Measurements from ENCODE around the gene CLEC16A. TPM values are rescaled to one million over a fixed set of nuclear protein-coding genes. Genes with fewer than 3 reads are reported as not detected.
A peak's percentile ranks its signal among the peaks of the same experiment; 100 is the strongest.

The CLEC16A gene
- total and polyA plus RNA-seq, 2 experiments from 2014 or later = 9.9 to 24.1 TPM

DNA sequence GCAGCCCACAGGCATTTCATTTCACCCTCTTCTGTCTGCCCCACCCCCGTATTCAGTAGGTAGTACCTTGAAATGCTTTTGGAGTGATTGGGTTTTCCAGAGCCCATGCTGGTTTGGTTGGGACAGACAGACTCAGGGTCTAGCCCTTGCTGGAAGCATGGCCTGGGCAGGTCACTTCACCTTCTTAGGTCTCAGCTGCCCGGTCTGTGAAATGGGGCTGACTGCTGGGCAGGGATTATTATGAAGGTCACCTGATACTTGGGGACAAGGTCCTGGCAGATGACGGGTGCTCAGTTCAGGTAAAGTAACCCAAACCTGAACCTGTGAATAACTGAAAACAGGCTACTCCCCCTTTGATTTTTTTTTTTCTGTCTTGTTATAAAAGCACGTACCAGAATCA lies 116.0 kb downstream of the CLEC16A start:
- H2AFZ ChIP-seq = no peak overlapping the region
- H3K9me3 Mint-ChIP-seq = no peaks in the 10 kb centered on the region
- ATAC-seq = no peak

DNA sequence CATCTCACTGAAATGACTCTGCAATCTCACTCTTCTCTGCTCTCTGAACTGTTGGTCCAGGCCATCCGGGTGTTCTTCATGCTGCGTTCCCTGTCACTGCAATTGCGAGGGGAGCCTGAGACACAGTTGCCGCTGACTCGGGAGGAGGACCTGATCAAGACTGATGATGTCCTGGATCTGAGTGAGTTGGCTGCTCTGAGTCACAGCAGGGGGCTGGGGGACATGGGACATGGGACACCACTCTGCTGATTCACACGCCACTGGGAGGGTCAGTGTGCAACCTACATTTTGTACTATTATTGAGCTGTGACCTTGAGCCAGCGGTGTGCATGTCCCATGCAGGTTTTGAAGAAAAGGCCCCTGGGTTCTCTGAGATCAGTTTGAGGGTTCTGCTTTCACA lies 116.5 kb downstream of the CLEC16A start:
- Histone ChIP-seq H3K27me3 (ENCODE audit: insufficient read depth) (no peaks in the 10 kb centered on the region), H3F3A (replicated peaks; ENCODE audit: low read depth) (no peaks in the 10 kb centered on the region), H4K20me1 (replicated peaks; ENCODE audit: insufficient read depth) (no peaks in the 10 kb centered on the region), H2AFZ (no peak overlapping the region), H3K4me2 (no peak overlapping the region), H3K36me3 (ENCODE audit: insufficient read depth) (no peaks in the 10 kb centered on the region), H3K4me3 (no peak overlapping the region), H3K4me1 (ENCODE audit: insufficient read depth) (no peaks in the 10 kb centered on the region), H3K79me2 (replicated peaks; ENCODE audit: insufficient read depth) (no peaks in the 10 kb centered on the region), H3K9me2 (ENCODE audit: insufficient read depth) (no peaks in the 10 kb centered on the region), H3K27ac (ENCODE audit: low read depth) (no peak overlapping the region)
- Mint-ChIP-seq H3K36me3 (ENCODE audit: low read depth) (no peaks in the 10 kb centered on the region), H3K27ac (peak overlapping the region; percentile 46; the same call in 1 of the 2 replicates), H3K4me3 (no peak overlapping the region), H3K9me3 (no peaks in the 10 kb centered on the region), H3K4me1 (peaks cover 8% of the 10 kb centered on the region), H3K27me3 (ENCODE audit: insufficient read depth, low read depth, poor library complexity) (peaks cover 3% of the 10 kb centered on the region)
- TF ChIP-seq EZH2phosphoT487 (IDR thresholded peaks at IDR 0.05; ENCODE audit: unreplicated experiment) (no peak), ZNF114 (CRISPR knock-in tag; IDR thresholded peaks at IDR 0.05) (no peak), ZNF331 (CRISPR knock-in tag; IDR thresholded peaks at IDR 0.05; ENCODE audit: low read depth) (no peak), POLR2AphosphoS5 (IDR thresholded peaks at IDR 0.05; ENCODE audit: low read depth) (no peak), CREB1 (CRISPR knock-in tag; IDR thresholded peaks at IDR 0.05; ENCODE audit: low read depth) (no peak), STAT1 (IDR thresholded peaks at IDR 0.05; ENCODE audit: unreplicated experiment) (no peak), EZH2 (IDR thresholded peaks at IDR 0.05; ENCODE audit: low read depth, unreplicated experiment) (no peak)
- TF ChIP-seq, protein P1, sequence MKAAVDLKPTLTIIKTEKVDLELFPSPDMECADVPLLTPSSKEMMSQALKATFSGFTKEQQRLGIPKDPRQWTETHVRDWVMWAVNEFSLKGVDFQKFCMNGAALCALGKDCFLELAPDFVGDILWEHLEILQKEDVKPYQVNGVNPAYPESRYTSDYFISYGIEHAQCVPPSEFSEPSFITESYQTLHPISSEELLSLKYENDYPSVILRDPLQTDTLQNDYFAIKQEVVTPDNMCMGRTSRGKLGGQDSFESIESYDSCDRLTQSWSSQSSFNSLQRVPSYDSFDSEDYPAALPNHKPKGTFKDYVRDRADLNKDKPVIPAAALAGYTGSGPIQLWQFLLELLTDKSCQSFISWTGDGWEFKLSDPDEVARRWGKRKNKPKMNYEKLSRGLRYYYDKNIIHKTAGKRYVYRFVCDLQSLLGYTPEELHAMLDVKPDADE (IDR thresholded peaks at IDR 0.05) = no peak
- TF ChIP-seq, protein P2, sequence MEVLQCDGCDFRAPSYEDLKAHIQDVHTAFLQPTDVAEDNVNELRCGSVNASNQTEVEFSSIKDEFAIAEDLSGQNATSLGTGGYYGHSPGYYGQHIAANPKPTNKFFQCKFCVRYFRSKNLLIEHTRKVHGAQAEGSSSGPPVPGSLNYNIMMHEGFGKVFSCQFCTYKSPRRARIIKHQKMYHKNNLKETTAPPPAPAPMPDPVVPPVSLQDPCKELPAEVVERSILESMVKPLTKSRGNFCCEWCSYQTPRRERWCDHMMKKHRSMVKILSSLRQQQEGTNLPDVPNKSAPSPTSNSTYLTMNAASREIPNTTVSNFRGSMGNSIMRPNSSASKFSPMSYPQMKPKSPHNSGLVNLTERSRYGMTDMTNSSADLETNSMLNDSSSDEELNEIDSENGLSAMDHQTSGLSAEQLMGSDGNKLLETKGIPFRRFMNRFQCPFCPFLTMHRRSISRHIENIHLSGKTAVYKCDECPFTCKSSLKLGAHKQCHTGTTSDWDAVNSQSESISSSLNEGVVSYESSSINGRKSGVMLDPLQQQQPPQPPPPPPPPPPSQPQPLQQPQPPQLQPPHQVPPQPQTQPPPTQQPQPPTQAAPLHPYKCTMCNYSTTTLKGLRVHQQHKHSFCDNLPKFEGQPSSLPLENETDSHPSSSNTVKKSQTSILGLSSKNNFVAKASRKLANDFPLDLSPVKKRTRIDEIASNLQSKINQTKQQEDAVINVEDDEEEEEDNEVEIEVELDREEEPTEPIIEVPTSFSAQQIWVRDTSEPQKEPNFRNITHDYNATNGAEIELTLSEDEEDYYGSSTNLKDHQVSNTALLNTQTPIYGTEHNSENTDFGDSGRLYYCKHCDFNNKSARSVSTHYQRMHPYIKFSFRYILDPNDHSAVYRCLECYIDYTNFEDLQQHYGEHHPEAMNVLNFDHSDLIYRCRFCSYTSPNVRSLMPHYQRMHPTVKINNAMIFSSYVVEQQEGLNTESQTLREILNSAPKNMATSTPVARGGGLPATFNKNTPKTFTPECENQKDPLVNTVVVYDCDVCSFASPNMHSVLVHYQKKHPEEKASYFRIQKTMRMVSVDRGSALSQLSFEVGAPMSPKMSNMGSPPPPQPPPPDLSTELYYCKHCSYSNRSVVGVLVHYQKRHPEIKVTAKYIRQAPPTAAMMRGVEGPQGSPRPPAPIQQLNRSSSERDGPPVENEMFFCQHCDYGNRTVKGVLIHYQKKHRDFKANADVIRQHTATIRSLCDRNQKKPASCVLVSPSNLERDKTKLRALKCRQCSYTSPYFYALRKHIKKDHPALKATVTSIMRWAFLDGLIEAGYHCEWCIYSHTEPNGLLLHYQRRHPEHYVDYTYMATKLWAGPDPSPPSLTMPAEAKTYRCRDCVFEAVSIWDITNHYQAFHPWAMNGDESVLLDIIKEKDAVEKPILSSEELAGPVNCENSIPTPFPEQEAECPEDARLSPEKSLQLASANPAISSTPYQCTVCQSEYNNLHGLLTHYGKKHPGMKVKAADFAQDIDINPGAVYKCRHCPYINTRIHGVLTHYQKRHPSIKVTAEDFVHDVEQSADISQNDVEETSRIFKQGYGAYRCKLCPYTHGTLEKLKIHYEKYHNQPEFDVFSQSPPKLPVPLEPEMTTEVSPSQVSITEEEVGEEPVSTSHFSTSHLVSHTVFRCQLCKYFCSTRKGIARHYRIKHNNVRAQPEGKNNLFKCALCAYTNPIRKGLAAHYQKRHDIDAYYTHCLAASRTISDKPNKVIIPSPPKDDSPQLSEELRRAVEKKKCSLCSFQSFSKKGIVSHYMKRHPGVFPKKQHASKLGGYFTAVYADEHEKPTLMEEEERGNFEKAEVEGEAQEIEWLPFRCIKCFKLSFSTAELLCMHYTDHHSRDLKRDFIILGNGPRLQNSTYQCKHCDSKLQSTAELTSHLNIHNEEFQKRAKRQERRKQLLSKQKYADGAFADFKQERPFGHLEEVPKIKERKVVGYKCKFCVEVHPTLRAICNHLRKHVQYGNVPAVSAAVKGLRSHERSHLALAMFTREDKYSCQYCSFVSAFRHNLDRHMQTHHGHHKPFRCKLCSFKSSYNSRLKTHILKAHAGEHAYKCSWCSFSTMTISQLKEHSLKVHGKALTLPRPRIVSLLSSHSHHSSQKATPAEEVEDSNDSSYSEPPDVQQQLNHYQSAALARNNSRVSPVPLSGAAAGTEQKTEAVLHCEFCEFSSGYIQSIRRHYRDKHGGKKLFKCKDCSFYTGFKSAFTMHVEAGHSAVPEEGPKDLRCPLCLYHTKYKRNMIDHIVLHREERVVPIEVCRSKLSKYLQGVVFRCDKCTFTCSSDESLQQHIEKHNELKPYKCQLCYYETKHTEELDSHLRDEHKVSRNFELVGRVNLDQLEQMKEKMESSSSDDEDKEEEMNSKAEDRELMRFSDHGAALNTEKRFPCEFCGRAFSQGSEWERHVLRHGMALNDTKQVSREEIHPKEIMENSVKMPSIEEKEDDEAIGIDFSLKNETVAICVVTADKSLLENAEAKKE (CRISPR knock-in tag; IDR thresholded peaks at IDR 0.05) = no peak
- TF ChIP-seq, protein P3, sequence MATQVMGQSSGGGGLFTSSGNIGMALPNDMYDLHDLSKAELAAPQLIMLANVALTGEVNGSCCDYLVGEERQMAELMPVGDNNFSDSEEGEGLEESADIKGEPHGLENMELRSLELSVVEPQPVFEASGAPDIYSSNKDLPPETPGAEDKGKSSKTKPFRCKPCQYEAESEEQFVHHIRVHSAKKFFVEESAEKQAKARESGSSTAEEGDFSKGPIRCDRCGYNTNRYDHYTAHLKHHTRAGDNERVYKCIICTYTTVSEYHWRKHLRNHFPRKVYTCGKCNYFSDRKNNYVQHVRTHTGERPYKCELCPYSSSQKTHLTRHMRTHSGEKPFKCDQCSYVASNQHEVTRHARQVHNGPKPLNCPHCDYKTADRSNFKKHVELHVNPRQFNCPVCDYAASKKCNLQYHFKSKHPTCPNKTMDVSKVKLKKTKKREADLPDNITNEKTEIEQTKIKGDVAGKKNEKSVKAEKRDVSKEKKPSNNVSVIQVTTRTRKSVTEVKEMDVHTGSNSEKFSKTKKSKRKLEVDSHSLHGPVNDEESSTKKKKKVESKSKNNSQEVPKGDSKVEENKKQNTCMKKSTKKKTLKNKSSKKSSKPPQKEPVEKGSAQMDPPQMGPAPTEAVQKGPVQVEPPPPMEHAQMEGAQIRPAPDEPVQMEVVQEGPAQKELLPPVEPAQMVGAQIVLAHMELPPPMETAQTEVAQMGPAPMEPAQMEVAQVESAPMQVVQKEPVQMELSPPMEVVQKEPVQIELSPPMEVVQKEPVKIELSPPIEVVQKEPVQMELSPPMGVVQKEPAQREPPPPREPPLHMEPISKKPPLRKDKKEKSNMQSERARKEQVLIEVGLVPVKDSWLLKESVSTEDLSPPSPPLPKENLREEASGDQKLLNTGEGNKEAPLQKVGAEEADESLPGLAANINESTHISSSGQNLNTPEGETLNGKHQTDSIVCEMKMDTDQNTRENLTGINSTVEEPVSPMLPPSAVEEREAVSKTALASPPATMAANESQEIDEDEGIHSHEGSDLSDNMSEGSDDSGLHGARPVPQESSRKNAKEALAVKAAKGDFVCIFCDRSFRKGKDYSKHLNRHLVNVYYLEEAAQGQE (IDR thresholded peaks at IDR 0.05; ENCODE audit: unreplicated experiment) = no peak
- no peak for ATAC-seq
- no peak for DNase-seq (ENCODE audit: low spot score)

More for the DNA sequence above, 116.0 kb downstream of the CLEC16A start:
- Mint-ChIP-seq H3K4me3 (no peak overlapping the region), H3K4me1 (peaks cover 8% of the 10 kb centered on the region), H3K36me3 (ENCODE audit: low read depth) (no peaks in the 10 kb centered on the region), H3K27ac (no peak overlapping the region; the same call in 1 of the 2 replicates), H3K27me3 (ENCODE audit: insufficient read depth, low read depth, poor library complexity) (no peaks in the 10 kb centered on the region)
- no peak for DNase-seq (ENCODE audit: low spot score)
- Histone ChIP-seq H4K20me1 (replicated peaks; ENCODE audit: insufficient read depth) (no peaks in the 10 kb centered on the region), H3K9me2 (ENCODE audit: insufficient read depth) (no peaks in the 10 kb centered on the region), H3K4me2 (no peak overlapping the region), H3K79me2 (replicated peaks; ENCODE audit: insufficient read depth) (no peaks in the 10 kb centered on the region), H3F3A (replicated peaks; ENCODE audit: low read depth) (no peaks in the 10 kb centered on the region), H3K27ac (ENCODE audit: low read depth) (no peak overlapping the region), H3K27me3 (ENCODE audit: insufficient read depth) (no peaks in the 10 kb centered on the region), H3K36me3 (ENCODE audit: insufficient read depth) (no peaks in the 10 kb centered on the region), H3K4me1 (ENCODE audit: insufficient read depth) (no peaks in the 10 kb centered on the region), H3K4me3 (no peak overlapping the region)
- no peak for TF ChIP-seq STAT1 (IDR thresholded peaks at IDR 0.05; ENCODE audit: unreplicated experiment)
- TF ChIP-seq NANOG (IDR thresholded peaks at IDR 0.05; ENCODE audit: borderline replicate concordance) = no peak

Measured in GM23338 (cell line).